Chondrocyte (in vitro differentiated cells): ENCODE measurements around the gene HBP1. TPM values are rescaled to one million over a fixed set of nuclear protein-coding genes. Genes with fewer than 3 reads are reported as not detected.

ENCODE experiments used
- DNase-seq: peaks from one replicate; pipeline ENCODE4 v3.0.0; 2021; ENCODE audit warnings: mixed read lengths, low spot score
- H3K27ac Mint-ChIP-seq: one replicate; pipeline ENCODE4 v1.8.0; 2021; ENCODE audit warnings: mild to moderate bottlenecking, moderate library complexity, mixed read lengths; ENCODE audit not compliant: unreplicated experiment
- H3K27me3 Mint-ChIP-seq: 2 replicates; pipeline ENCODE4 v1.8.0; 2021; ENCODE audit warnings: low read depth, mixed read lengths
- H3K36me3 Mint-ChIP-seq: 2 replicates; pipeline ENCODE4 v1.8.0; 2021; ENCODE audit warnings: low read depth, mixed read lengths
- H3K4me1 Mint-ChIP-seq: 2 replicates; pipeline ENCODE4 v1.8.0; 2021; ENCODE audit warnings: low read depth, mild to moderate bottlenecking, mixed read lengths
- H3K4me3 Mint-ChIP-seq: one replicate; pipeline ENCODE4 v1.8.0; 2021; ENCODE audit warnings: mild to moderate bottlenecking, moderate library complexity, mixed read lengths; ENCODE audit not compliant: unreplicated experiment
- H3K9me3 Mint-ChIP-seq: 2 replicates; pipeline ENCODE4 v1.8.0; 2021; ENCODE audit warnings: low read depth, mixed read lengths
- CTCF ChIP-seq: fragments of 200-600 bp; sonication (generic); IDR thresholded peaks from 2 replicates; pipeline ENCODE4 v1.5.0; 2021; ENCODE audit warnings: antibody characterized with exemption, mild to moderate bottlenecking, moderate library complexity
- total RNA-seq: library from RNA; stranded (reverse); gene quantifications from 3 replicates; pipeline ENCODE4 v1.2.1, GENCODE V29; 2021

HBP1 gene
- total RNA-seq, 1 donor from 2014 or later: 51.7 TPM

- Mint-ChIP-seq H3K27me3 (no peaks in the 10 kb centered on the region), H3K4me3 (no peak overlapping the region), H3K9me3 (no peaks in the 10 kb centered on the region), H3K27ac (peak overlapping the region; percentile 73), H3K4me1 (peaks cover 23% of the 10 kb centered on the region), H3K36me3 (peaks cover 5% of the 10 kb centered on the region)
- no peak for TF ChIP-seq CTCF
- DNase-seq: no peak
Observed at GRCh38 chr7:107179326-107180164, 10.7 kb downstream of the HBP1 start.

GRCh38 chr7:107180378-107180777 lies 11.6 kb downstream of the HBP1 start:
- peak overlapping the region; percentile 14 for H3K27ac Mint-ChIP-seq
- H3K4me3 Mint-ChIP-seq: no peak overlapping the region
- no peaks in the 10 kb centered on the region for H3K27me3 Mint-ChIP-seq
- peaks cover 25% of the 10 kb centered on the region for H3K4me1 Mint-ChIP-seq
- no peaks in the 10 kb centered on the region for H3K9me3 Mint-ChIP-seq
- H3K36me3 Mint-ChIP-seq: peaks cover 7% of the 10 kb centered on the region
- DNase-seq: no peak
- no peak for TF ChIP-seq CTCF

- Mint-ChIP-seq H3K4me3 (no peak overlapping the region), H3K9me3 (no peaks in the 10 kb centered on the region), H3K4me1 (peaks cover 25% of the 10 kb centered on the region), H3K27ac (no peak overlapping the region), H3K36me3 (peaks cover 11% of the 10 kb centered on the region), H3K27me3 (no peaks in the 10 kb centered on the region)
- TF ChIP-seq CTCF: no peak
- no peak for DNase-seq
Observed at GRCh38 chr7:107181172-107181571, 12.4 kb downstream of the HBP1 start.

- H3K36me3 Mint-ChIP-seq: peaks cover 33% of the 10 kb centered on the region
- no peaks in the 10 kb centered on the region for H3K27me3 Mint-ChIP-seq
- H3K4me3 Mint-ChIP-seq: no peak overlapping the region
- no peak for DNase-seq
- peaks cover 7% of the 10 kb centered on the region for H3K4me1 Mint-ChIP-seq
- no peak overlapping the region for H3K27ac Mint-ChIP-seq
- no peaks in the 10 kb centered on the region for H3K9me3 Mint-ChIP-seq
- no peak for TF ChIP-seq CTCF
Observed at GRCh38 chr7:107185716-107186115, 16.9 kb downstream of the HBP1 start.

- Mint-ChIP-seq H3K36me3 (peaks cover 33% of the 10 kb centered on the region), H3K27ac (no peak overlapping the region), H3K4me1 (peaks cover 3% of the 10 kb centered on the region), H3K27me3 (no peaks in the 10 kb centered on the region), H3K4me3 (no peak overlapping the region), H3K9me3 (no peaks in the 10 kb centered on the region)
- TF ChIP-seq CTCF: no peak
- no peak for DNase-seq
Observed at GRCh38 chr7:107186240-107186639, 17.4 kb downstream of the HBP1 start.
